GM11168 (cell line): Measurements from ENCODE around the gene IGF2BP1.

ENCODE experiments used
- in situ Hi-C: fragments of 300-500 bp; cut with MboI; formaldehyde crosslinking; loops from one replicate; pipeline ENCODE4 v1.12.0; 2022; ENCODE audit warnings: low sequenced_read_pairs; ENCODE audit not compliant: unreplicated experiment

IGF2BP1 gene

DNA sequence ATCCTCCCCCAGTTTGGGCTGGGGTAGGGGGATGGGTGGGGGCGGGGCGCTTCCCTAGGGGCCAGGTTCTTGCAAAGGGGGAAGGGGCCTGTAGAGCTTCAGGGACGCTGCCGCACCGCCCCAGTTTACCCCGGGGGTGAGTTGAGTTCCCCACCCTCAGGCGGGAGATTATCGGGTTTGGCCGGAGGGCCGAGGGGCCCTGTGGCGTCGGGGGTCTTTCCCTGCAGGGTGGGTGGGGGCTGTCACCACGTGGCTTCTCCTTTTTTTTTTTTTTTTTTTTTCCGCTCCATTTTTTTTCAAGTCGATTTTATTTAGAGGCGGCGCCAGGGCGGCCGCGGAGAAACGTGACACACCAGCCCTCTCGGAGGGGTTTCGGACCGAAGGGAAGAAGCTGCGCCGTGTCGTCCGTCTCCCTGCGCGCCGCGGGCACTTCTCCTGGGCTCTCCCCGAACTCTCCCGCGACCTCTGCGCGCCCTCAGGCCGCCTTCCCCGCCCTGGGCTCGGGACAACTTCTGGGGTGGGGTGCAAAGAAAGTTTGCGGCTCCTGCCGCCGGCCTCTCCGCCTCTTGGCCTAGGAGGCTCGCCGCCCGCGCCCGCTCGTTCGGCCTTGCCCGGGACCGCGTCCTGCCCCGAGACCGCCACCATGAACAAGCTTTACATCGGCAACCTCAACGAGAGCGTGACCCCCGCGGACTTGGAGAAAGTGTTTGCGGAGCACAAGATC is at the start of gene IGF2BP1:
Gene IGF2BP1 (plus strand): TSS at position 283 of the 724 bp plus-strand sequence. CDS start 361 bp downstream, at position 644.
- in situ Hi-C loops = no loop called here

DNA sequence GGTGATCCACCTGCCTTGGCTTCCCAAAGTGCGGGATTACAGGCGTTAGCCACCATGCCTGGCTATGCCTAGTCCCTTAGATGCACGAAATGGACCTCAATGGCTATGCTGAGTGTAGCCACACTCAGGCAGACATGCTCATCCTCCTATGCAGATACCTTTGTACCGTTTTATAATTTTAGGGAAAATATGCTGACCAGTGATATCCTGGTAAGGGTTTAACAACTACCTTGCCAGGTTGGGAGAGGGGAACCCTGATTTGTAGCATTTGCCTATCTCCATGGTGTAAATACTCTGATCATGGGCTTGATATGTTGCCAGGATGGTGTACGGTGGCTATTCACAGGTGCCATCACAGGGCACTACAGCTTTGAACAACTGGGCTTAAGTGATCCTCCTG is 45.6 kb upstream of the IGF2BP1 start:
- in situ Hi-C loops = no loop called here

DNA sequence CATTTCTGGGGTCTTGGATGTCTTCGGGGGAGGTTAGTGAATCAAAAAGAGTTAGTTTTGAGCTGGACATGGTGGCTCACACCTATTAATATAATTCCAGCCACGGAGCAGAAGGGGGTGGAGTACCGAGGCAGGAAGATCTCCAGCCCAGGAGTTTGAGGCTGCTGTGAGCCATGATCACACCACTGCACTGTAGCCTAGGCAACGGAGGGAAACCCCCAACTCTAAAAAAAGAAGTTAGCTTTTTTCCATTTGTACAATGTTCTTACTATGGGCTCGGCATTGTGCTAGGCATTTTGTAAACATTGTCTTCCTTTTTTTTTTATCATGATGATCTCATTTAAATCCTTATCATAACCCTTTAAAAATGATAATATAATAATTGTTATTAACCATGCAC is 44.3 kb upstream of the IGF2BP1 start:
- in situ Hi-C loops = no loop called here

DNA sequence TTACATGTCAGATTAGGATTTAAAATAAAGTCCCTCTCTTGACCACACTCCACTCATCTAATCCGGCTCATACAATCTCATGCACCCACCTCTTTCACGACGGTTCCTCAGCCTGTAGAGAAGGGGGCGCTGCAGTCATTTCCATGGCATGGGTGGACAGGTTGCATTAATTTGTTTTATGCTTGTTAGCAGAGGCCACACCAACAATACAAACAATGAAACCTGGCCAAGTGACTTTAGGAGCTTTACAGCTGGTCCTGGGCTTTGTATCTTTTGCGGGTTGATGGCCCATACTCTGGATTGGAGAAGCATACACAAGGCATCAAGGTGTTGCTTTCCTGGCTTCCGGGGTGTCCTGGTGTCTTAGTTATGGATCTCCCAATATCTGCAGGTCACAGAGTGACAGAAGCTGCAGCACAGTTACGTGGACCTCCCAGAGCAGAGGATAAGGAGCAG is 42.9 kb upstream of the IGF2BP1 start:
- in situ Hi-C loops = no loop called here

DNA sequence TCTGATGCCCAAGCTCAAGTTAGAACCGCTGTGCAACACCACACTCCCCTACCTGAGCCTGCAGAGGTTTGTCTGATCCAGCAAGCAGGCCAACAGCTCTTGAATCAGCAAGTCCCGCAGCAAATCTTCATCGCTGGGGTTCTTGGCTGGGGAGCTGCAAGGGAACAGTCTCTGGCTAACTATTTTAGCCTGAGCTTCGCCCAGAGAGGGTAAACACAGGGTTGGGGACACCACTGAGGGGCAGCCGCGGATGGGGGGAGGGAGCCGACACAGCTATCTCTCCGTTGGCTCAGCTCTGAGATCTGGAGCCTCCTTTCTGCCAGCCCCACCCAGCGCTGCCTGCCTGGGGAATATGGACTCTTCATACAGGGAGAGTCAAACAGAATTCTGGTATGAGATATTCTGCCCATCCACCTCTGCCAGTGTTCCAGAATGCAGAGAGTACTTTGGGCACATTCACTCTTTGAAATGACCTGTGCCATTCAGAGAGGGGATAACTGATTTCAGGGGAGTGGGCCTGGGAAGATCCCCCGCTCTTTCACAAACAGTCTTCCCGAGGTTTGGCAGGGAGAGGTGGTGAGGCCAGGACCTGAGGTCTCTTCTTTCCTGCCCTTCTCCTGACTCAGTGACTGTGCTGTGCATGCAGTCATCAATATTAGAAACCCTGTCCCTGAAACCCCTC is 36.2 kb upstream of the IGF2BP1 start:
- in situ Hi-C loops = no loop called here

DNA sequence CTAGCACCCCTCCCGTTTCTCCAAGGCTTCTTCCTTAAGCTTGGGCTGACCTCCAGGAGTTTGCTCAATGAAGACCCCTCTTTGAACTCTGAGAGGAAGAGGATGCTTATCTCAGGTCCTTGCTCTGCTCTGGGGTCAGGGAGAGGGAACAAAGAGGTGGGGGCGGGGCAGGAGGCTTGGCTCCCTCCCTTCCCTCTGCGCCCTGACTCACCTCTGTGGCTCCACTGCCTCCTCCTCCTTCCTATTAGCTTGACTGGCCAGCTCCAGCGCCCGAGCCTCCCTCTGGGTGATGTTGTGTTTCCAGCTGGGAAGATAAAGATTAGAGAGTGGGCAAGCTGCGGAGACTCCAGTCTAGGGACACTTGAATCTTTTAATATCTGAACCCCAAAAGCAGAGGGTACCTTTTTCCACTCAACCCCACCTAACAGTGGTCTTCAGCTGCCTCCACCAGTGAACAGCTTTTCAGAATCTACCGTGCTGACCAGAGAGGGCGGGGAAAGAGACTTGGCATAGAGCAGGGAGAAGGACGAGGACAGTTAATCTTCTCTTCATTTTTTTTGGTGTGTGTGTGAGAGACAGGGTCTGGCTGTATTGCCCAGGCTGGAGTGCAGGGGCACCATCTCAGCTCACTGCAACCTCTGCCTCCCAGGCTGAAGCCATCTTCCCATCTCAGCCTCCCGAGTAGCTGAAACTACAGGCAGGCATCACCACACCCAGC is 35.5 kb upstream of the IGF2BP1 start:
- in situ Hi-C loops = no loop called here

DNA sequence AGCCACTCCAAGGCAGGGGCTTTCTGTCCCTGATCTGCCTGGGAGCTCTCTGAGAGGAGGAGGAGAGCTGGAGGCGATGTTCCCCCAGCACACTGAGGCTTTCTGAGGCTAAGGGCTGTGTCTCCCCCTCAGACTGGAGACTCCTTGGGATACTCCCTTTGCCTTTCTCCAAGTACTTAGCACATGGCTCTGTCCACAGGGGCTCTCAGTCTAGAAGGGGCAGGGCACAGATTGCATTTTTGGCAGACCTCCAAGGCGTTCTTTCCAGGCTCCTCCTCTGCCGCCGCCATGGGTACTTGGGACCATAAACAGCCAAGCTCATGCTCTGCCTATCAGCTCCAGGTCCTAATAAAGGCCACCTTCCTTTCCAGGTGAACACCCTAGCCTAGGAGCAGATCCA is 27.0 kb upstream of the IGF2BP1 start:
- in situ Hi-C loops = no loop called here

DNA sequence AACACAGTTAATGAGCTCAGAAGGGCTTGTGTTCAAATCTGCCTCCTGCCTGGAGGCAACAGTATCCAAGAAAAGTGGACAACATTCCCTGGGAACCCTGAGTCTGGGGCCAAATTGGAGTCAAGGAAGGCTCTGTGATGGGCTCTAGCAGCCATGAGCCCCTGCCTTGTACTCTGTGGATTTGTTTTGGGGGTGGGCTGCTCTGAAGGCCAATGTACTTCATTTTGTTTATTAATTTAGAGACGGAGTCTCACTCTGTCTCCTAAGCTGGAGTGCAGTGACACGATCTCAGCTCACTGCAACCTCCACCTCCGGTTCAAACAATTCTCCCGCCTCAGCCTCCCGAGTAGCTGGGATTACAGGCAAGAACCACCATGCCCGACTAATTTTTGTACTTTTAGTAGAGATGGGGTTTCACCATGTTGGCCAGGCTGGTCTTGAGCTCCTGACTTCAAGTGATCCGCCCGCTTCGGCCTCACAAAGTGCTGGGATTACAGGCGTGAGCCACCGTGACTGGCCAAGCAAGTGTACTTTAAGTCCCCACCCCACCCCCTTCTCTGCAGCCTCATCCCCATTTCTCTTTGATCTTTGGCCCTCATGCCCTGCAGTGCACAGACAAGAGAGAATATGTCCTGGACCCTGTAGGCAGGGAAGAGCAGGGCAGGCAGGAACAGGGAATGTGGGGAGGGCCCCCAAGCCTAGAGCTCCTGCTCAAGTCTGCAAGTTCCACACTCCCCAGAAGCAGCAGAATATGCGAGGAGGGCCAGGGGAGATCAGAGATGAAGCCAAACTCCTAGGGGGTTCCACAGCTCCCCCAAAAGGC is 26.1 kb upstream of the IGF2BP1 start:
- in situ Hi-C loops = no loop called here

DNA sequence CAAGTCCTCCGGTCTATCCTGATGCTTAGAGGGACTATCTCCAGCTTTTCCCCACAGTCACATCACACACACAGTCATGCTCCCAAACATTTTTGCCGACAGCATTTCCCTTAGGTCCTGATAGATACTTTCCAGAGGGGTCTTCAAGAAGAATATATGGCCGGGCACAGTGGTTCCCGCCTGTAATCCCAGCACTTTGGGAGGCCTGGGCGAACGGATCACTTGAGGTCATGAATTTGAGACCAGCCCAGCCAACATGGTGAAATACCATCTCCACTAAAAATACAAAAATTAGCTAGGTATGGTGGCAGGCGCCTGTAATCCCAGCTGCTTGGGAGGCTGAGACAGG is 24.5 kb upstream of the IGF2BP1 start:
- in situ Hi-C loops = no loop called here

DNA sequence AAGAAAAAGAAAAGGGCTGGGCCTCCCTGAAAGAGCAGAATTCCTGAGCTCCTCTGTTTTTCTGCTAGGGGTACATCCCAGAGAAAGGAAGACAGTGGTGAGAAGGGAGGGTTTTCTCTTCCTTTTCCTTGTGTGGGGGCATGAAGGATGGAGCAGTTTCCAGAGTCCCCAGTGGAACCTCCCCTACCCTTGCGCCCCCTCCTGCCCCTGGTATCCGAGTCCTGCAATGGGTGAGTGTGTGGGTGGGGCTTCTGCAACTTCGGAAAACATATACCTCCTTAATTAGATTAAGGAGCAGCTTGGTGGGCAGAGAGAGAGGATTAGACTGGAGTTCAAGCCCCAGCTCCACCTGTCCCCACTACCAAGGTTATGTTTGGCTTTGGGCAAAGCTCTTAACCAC is 23.4 kb upstream of the IGF2BP1 start:
- in situ Hi-C loops = no loop called here

DNA sequence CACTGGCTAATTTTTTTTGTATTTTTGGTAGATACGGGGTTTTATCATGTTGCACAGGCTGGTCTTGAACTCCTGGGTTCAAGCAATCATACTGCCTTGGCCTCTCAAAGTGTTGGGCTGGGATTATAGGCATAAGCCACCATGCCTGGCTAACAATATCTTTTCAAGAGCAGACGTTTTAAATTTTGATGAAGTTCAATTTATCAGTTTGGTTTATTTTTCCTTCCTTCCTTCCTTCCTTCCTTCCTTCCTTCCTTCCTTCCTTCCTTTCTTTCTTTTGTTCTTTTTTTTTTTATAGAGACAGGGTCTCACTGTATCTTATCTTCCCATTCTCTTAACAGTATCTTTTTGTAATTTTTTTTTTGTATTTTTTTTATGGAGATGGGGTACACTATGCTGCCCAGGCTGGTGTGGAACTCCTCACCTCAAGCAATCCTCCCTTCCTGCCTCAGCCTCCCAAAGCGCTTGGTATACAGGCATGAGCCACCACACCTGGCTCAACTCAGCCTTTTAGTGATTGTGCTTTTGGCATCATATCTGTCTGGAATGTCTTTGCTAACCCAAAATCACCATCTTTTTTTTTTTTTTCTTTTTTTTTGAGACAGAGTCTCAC is 15.2 kb upstream of the IGF2BP1 start:
- in situ Hi-C loops = no loop called here

DNA sequence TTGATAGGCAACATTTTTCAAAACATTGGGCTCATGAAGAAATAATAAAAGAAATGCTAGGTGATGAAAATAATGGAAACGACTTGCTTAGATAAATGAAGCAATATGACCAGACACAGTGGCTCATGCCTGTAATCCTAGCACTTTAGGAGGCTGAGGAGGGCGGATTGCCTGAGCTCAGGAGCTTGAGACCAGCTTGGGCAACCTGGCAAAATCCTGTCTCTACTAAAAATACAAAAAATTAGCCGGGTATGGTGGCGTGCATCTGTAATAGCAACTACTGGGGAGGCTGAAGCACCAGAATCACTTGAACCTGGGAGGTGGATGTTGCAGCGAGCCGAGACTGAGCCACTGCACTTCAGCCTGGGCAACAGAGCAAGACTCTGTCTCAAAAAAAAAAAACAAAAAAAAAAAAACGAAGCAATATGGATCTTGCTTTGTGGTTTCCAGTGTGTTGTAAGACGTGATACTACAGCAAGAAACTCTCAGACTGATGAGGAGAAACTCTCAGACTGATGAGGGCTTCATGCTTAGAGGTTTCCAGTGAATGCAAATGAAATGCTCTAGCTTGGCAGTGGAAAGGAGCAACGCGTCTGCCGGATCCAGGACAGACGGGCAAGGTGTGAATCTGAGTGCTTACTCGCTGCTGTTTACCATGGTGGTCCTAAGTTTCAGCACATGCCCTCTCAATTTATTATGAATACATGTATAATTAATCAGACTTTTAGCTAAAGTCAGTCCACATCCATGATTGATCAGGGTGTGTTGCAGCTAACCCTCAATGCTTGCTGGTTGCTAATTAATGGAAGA is 11.5 kb upstream of the IGF2BP1 start:
- in situ Hi-C loops = no loop called here

DNA sequence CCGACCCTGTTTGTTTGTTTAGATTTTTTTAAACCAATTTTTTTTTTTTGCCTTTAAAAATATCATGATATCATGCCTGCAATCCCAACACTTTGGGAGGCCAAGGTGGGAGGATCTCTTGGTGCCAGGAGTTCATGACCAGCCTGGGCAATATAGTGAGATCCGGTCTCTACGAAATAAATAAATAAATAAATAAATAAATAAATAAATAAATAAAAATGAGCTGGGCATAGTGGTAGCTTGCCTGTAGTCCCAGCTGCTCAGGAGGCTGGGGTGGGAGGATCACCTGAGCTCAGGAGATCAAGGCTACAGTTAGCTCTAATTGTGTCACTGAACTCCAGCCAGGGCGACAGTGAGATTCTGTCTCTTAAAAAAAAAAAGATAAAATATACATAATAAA is 8.1 kb upstream of the IGF2BP1 start:
- in situ Hi-C loops = no loop called here

DNA sequence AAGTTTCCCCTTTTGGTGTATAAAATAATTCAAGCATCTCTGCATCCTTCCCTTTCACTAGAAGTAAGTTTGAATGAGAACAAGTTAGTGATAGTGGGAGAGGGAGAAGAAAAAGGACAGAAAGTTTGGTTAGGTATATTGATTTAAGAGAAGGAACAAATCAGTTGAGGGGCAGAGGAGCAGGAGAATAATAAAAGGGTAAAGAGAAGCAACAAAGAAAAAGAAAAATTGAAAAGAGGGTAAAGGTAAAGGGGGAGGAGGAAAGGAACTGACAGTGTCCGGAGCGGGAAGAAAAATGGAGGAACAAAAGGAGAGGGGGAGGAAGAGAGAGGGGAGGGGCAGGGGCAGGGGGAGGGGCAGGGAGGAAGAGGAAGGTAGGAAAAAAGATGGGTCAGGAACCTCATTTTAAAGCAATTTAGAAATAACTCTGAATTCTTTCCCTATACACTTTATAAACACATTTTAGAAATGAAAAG is 6.3 kb upstream of the IGF2BP1 start:
- in situ Hi-C loops = no loop called here

DNA sequence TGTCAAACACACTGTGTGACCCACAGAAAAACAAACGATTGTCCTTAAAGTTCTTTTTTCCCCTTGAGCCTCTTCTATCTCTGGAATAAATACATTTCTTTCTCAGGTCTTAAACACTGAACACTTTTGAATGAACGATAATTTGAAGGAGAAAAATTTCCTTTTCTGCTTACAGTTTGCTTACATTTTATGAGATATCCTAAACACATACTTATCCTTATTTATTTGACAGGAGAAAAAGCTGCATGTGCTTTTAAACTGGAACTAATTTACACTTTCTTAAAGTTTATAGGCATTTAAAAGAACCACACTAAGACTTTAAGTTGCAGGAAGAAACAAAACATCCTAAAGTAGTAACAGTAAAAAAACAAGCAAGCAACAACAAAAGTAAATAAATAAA is 4.7 kb upstream of the IGF2BP1 start:
- in situ Hi-C loops = no loop called here

DNA sequence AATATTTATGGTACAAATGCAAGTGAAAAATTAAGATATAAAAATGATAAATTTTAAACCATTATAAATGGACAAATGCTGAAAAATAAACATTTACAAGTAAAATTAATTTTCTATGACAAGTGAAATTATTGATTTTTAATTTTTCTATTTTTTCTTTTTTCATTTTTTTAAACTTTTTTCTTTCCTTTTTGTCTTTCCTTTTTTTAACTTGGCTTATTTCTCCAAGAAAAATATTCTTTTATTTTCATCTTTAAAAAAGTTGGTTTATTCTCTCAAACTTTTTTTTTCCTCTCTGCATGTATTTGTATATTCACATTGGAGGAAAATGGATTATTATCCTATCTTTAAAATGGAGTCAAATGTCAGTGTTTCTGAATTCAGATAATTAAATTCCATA is 3.9 kb upstream of the IGF2BP1 start:
- in situ Hi-C loops = no loop called here

DNA sequence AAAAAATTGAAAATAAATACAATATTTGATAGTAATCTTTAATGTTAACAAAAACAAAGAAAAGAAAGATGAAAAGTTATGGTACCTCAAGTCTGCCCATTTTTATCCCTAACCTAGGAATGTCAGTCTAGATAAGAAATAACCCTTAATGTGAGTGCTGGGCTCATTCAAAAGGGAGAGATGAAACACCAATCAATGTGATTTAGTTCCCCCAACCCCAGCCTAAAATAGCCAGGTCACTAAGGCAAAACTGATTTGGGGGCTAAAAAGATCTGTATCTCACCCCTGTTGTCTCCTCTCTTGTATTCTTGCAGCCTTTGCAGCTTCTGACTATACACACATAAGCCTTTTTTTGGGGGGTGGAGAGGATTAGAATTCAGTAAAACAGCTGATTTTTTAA is 3.2 kb upstream of the IGF2BP1 start:
- in situ Hi-C loops = no loop called here

DNA sequence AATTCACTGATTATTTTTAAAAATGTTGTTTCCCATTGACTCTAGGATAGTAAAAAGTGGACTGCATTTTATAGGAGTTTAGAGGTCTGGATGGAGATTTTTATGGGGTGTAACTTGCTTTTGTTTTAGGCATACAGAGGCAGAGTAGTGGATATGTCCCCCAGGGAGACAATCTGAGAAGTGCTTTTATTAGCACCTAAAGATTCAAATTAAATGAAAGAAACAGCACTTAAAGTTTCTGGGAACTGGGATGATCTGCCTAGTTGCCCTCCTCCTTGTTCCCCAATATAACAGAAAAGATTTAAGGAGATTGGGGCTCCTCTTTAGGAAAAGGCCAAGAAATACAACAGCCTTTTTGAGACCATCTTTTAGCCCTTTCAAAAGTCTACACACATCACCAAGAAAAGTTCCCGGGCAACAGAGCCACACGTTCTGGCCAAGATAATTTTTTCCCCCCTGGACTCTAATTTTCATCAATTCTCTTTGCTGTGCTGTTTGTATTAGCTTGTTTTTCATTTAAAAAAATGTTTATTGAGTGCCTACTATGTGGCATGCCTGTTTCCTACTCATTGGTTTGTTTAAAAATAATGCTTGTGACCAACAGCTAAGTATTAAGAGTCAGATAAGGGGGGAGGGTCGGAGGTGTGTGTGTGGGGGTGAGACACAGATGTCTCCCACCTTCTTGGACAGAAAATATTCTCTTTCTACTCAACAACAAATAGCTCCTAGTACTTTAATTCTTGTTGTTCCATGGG is 2.5 kb upstream of the IGF2BP1 start:
- in situ Hi-C loops = no loop called here
